Astrocyte of the spinal cord (primary cell): ENCODE results near the gene PEG3.

ENCODE experiments used
- DNase-seq: peaks from one replicate; pipeline ENCODE4 v3.0.0; 2011; ENCODE audit warnings: low read depth, low spot score
- H3K4me3 ChIP-seq: 2 replicates; pipeline ENCODE4 v1.5.1; 2011; ENCODE audit warnings: low read depth, mild to moderate bottlenecking, low read length, moderate library complexity
- CTCF ChIP-seq: IDR thresholded peaks from 2 replicates; pipeline ENCODE4 v1.5.1; 2012; ENCODE audit warnings: low read depth, mild to moderate bottlenecking, low read length, inconsistent platforms
- in situ Hi-C: cut with HindIII; loops from 2 replicates; pipeline ENCODE4 v1.10.0; 2017; ENCODE audit warnings: low sequenced_read_pairs

The PEG3 gene

GRCh38 chr19:56823956-56824355 is 16.6 kb downstream of the PEG3 start:
- H3K4me3 ChIP-seq: no peak overlapping the region
- no peak for DNase-seq
- in situ Hi-C loops: no loop called here
- no peak for TF ChIP-seq CTCF

GRCh38 chr19:56823417-56823816 is 17.1 kb downstream of the PEG3 start:
- in situ Hi-C loops: no loop called here
- no peak for DNase-seq
- TF ChIP-seq CTCF: no peak
- H3K4me3 ChIP-seq: no peak overlapping the region

- no peak overlapping the region for H3K4me3 ChIP-seq
- in situ Hi-C loops: no loop called here
- TF ChIP-seq CTCF: no peak
- no peak for DNase-seq
Observed at GRCh38 chr19:56822755-56823154, 17.8 kb downstream of the PEG3 start.

- in situ Hi-C loops: no loop called here
- DNase-seq: no peak
- no peak overlapping the region for H3K4me3 ChIP-seq
- no peak for TF ChIP-seq CTCF
Observed at GRCh38 chr19:56821675-56822074, 18.9 kb downstream of the PEG3 start.

- in situ Hi-C loops: no loop called here
- no peak for DNase-seq
- H3K4me3 ChIP-seq: no peak overlapping the region
- TF ChIP-seq CTCF: no peak
Observed at GRCh38 chr19:56821209-56821608, 19.3 kb downstream of the PEG3 start.

GRCh38 chr19:56819166-56819565 is 21.4 kb downstream of the PEG3 start:
- no peak for DNase-seq
- in situ Hi-C loops: no loop called here
- H3K4me3 ChIP-seq: no peak overlapping the region
- TF ChIP-seq CTCF: no peak

- DNase-seq: no peak
- TF ChIP-seq CTCF: no peak
- no peak overlapping the region for H3K4me3 ChIP-seq
- in situ Hi-C loops: no loop called here
Observed at GRCh38 chr19:56814656-56815055, 25.9 kb downstream of the PEG3 start.
